HAP-1 (cell line): Measurements from ENCODE around the gene CDH13.

Source experiments
- DNase-seq, 2 experiments: peaks; one replicate each; pipeline ENCODE4 v3.0.0-alpha.2; 2016 to 2020; ENCODE audit warnings: low spot score in 2 of 2
- H3K27me3 ChIP-seq: fragments of 250-450 bp; sonication (Bioruptor Pico); 2 replicates; pipeline ENCODE4 v1.5.1; 2020; ENCODE audit warnings: low read depth, mild to moderate bottlenecking, moderate library complexity
- H3K36me3 ChIP-seq: fragments of 250-450 bp; sonication (Bioruptor Pico); replicated peaks from 2 replicates; pipeline ENCODE4 v1.5.1; 2020; ENCODE audit warnings: mild to moderate bottlenecking
- H3K4me1 ChIP-seq: fragments of 250-450 bp; sonication (Bioruptor Pico); 2 replicates; pipeline ENCODE4 v1.5.1; 2020; ENCODE audit warnings: mild to moderate bottlenecking
- H3K4me3 ChIP-seq: fragments of 250-450 bp; sonication (Bioruptor Pico); 2 replicates; pipeline ENCODE4 v1.5.1; 2020; ENCODE audit warnings: mild to moderate bottlenecking, moderate library complexity
- H3K9me3 ChIP-seq: fragments of 250-450 bp; sonication (Bioruptor Pico); 2 replicates; pipeline ENCODE4 v1.5.1; 2020; ENCODE audit warnings: mild to moderate bottlenecking, moderate library complexity
- in situ Hi-C: fragments of 300-500 bp; cut with MboI; formaldehyde crosslinking; loops from 3 replicates; pipeline ENCODE4 v1.14.3; 2020; ENCODE audit warnings: low sequenced_read_pairs, inconsistent platforms, mixed read lengths

Gene CDH13

DNA sequence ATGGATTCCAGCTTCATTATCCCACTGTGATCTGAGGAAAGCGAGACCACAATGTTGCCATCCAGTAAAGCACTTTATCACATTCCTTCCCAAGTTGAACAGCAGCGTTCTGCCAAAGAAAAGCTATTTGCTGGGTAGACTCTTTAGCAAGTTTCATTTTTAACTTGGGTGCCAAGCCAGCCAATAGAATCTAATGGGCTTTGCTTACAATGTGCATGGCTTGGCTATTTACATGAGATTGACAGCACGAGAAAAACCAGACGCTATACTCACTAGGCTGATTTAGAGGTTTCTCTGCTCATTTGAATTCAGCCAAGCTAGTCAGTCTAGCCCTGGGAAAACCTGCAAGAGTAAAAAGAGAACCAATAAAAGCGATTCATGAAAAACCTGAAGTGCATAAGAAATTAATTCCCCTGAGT is 108.9 kb downstream of the CDH13 start:
- Histone ChIP-seq H3K36me3 (no peaks in the 10 kb centered on the region), H3K9me3 (no peaks in the 10 kb centered on the region), H3K27me3 (no peaks in the 10 kb centered on the region), H3K4me3 (no peak overlapping the region), H3K4me1 (no peaks in the 10 kb centered on the region)
- DNase-seq = no peak
- in situ Hi-C loops = no loop called here

DNA sequence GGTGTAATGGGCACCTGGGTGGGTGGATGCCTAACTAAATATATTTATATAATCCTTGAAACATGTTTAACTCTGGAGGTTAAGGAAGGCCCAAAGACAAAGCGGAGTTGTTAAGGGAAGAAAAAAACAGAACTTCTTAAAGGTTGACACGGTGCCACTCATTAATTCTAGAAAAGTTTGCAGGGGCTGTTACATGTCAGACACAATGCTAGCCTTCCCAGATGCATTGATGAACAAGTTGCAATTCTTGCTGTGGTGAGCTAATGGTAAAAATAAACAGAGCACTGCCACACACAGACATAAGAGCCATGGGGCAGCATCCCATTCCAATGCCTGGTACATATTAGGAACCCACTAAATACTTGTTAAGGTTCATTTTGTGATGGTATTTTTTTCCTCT is 109.5 kb downstream of the CDH13 start:
- no peaks in the 10 kb centered on the region for H3K36me3 ChIP-seq
- H3K27me3 ChIP-seq = no peaks in the 10 kb centered on the region
- DNase-seq = no peak
- H3K9me3 ChIP-seq = no peaks in the 10 kb centered on the region
- H3K4me3 ChIP-seq = no peak overlapping the region
- H3K4me1 ChIP-seq = no peaks in the 10 kb centered on the region
- in situ Hi-C loops = no loop called here

DNA sequence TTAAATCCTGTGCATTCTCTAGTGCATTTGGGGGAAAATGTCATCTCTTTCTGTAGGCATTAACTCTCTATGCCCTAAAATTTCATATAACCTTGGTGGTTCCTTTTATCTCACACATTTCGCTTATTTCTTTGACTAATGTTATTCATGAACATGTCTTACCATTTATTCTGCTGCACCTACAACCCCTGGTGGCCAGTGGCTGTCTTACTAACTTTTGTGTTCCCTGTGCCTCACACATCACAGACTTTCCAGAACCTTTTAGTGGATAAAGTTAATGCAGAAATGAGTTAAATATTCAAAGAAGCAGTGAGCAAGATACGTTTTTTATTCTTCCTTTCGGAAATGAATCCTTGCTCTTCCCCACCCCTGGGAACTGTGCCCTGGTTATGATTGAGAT is 111.9 kb downstream of the CDH13 start:
- no peak for DNase-seq
- no peak overlapping the region for H3K4me3 ChIP-seq
- H3K27me3 ChIP-seq = no peaks in the 10 kb centered on the region
- in situ Hi-C loops = no loop called here
- no peaks in the 10 kb centered on the region for H3K4me1 ChIP-seq
- H3K36me3 ChIP-seq = no peaks in the 10 kb centered on the region
- H3K9me3 ChIP-seq = no peaks in the 10 kb centered on the region

DNA sequence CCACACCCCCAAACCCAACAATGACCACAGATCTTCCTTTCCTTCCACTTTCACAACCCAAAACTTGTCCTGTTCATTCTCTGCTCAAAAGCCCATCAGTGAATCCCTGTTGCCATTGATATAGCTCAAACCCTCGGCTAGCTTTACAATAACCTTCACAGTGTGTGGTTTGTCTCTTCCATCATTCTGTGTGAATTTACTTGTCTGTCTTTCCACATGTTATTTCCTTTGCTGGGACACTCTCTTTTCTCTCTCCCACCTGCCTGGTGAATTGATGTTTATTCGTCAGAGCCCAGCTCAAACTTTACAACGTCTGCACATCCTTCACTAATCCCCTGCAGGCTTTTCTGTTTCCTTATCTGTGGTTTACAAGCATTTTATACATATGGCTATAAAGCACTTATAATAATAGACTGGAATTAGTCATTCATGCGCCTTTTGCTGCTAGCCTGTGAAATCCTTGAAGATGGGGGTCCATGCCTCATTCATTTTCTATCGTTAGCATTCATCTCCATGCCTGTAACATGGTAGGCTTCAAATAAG is 114.4 kb downstream of the CDH13 start:
- in situ Hi-C loops = no loop called here
- Histone ChIP-seq H3K27me3 (no peaks in the 10 kb centered on the region), H3K36me3 (no peaks in the 10 kb centered on the region), H3K9me3 (no peaks in the 10 kb centered on the region), H3K4me3 (no peak overlapping the region), H3K4me1 (no peaks in the 10 kb centered on the region)
- DNase-seq = peak in 1 of 2 experiments; percentile 3

DNA sequence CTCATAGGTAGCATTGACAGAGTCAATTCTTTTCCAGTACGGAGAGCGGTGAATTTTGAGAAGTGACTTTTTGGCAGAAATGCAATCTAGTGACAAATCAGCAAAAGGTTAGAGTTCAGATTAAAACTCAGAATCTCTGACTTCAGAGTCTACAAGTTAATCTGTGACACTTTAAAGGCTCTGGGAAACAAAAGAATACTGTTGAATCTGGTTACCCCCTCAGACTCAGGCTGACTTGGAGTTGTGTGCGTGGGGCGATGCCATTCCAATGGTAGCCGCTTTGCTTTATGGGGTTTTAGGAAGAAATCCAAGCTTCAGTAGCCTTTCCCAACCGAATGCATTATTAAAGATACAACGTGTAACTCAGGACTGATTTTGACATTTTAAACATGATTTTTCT is 118.2 kb downstream of the CDH13 start:
- H3K4me3 ChIP-seq = no peak overlapping the region
- H3K4me1 ChIP-seq = no peaks in the 10 kb centered on the region
- no peaks in the 10 kb centered on the region for H3K27me3 ChIP-seq
- in situ Hi-C loops = no loop called here
- no peaks in the 10 kb centered on the region for H3K36me3 ChIP-seq
- DNase-seq = no peak
- no peaks in the 10 kb centered on the region for H3K9me3 ChIP-seq

DNA sequence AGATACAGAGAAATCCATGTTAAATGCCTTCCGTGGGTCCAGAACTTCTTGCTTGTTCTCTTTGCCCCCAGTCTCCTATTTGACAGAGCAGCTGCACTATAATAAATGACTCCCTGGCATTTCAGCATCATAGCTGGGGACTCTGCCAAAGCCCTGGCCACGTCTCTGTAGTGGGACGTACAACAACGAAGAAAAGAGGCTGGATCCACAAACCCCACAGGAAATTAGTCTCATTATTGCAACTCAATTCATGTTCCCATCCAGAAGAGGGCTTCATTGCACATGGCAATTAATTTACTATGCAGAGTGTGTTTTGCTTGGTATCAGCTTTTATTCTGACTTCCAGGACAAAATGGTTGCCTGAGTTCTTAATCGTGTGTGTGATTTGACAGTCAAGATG is 121.3 kb downstream of the CDH13 start:
- Histone ChIP-seq H3K36me3 (no peaks in the 10 kb centered on the region), H3K9me3 (no peaks in the 10 kb centered on the region), H3K4me1 (no peaks in the 10 kb centered on the region), H3K27me3 (no peaks in the 10 kb centered on the region), H3K4me3 (no peak overlapping the region)
- DNase-seq = no peak
- in situ Hi-C loops = no loop called here

DNA sequence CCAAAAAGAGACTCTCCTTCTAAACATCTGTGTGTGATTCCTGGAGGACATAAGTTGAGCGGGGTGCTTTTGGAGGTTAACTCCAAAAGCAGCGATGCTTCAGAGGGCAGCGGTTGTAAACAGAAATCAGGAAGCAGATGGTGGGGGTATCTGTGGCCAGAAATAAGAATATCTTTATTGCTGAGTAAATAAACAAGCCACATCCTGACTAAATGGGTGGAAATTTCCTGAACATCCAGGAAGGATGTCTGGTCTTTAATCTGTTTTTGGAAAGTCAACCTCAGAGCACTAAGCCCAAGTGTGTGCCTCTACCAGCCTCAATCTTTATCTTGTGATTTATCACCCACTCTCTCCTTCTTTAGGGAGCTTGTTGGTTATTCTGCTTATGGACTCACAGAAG is 123.3 kb downstream of the CDH13 start:
- Histone ChIP-seq H3K36me3 (no peaks in the 10 kb centered on the region), H3K4me3 (no peak overlapping the region), H3K9me3 (no peaks in the 10 kb centered on the region), H3K4me1 (no peaks in the 10 kb centered on the region), H3K27me3 (no peaks in the 10 kb centered on the region)
- no peak for DNase-seq
- in situ Hi-C loops = no loop called here

DNA sequence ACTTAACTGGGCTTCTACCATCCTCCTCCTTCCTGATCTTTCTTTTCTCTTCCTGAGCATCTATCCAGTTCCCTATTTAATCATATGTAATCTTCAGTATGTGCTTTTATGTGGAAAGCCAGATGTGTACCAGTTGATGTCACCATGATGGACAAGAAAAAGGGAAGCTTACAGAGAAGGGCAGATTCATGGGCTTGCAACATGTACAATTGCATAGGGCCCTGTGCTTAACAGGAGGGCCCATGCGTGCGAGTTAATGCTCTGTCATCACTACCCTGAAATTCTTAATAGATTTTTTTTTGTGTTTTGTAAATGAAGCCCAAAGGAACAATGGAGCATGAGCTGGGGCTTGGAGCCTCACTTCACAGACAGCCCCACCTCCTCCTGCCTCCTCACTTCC is 124.3 kb downstream of the CDH13 start:
- H3K36me3 ChIP-seq = no peaks in the 10 kb centered on the region
- in situ Hi-C loops = no loop called here

DNA sequence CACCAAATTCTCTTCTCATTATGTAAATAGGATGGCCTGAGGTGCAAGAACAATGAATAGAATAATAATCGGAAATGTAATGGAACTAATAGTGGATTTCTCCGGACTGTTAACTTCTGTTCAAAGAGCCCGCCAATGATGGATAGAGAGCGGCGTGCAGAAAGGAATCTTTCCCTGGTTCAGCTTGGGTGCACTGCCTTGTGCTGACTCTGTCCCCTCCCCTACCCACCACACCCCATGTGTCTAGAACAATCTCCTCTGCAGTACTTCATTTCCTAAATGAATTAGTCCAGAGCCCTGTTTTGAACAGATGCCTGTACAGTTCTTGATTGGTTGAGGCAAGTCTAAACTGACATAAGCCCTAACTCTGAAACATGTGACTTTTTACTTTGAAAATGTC is 125.4 kb downstream of the CDH13 start:
- no peak for DNase-seq
- Histone ChIP-seq H3K4me1 (no peaks in the 10 kb centered on the region), H3K36me3 (no peaks in the 10 kb centered on the region), H3K4me3 (no peak overlapping the region), H3K27me3 (no peaks in the 10 kb centered on the region), H3K9me3 (no peaks in the 10 kb centered on the region)
- in situ Hi-C loops = no loop called here

More for the DNA sequence above, 124.3 kb downstream of the CDH13 start:
- no peaks in the 10 kb centered on the region for H3K9me3 ChIP-seq
- H3K4me1 ChIP-seq = no peaks in the 10 kb centered on the region
- H3K4me3 ChIP-seq = no peak overlapping the region
- H3K27me3 ChIP-seq = no peaks in the 10 kb centered on the region
- DNase-seq = no peak

DNA sequence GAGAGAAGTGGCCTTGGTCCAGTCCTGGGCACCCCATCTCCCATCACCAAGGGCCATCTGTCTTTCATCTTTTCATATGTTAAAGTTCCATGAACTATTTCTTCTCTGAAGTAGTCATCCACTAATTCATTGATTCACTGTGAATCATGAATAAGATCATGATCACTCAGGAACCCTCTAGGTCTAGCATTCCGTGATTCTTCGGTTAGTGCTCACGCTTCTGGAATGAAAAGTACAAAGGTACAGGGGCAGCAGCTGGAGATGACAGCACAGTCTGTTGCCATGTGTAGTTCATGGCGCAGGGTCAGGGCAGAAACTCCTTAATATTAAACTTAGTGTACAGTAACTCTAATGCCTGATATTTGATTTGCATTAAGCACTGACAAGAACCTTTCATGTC is 127.1 kb downstream of the CDH13 start:
- no peaks in the 10 kb centered on the region for H3K36me3 ChIP-seq
- no peaks in the 10 kb centered on the region for H3K9me3 ChIP-seq
- H3K4me3 ChIP-seq = no peak overlapping the region
- no peak for DNase-seq
- H3K4me1 ChIP-seq = no peaks in the 10 kb centered on the region
- no peaks in the 10 kb centered on the region for H3K27me3 ChIP-seq
- in situ Hi-C loops = no loop called here

DNA sequence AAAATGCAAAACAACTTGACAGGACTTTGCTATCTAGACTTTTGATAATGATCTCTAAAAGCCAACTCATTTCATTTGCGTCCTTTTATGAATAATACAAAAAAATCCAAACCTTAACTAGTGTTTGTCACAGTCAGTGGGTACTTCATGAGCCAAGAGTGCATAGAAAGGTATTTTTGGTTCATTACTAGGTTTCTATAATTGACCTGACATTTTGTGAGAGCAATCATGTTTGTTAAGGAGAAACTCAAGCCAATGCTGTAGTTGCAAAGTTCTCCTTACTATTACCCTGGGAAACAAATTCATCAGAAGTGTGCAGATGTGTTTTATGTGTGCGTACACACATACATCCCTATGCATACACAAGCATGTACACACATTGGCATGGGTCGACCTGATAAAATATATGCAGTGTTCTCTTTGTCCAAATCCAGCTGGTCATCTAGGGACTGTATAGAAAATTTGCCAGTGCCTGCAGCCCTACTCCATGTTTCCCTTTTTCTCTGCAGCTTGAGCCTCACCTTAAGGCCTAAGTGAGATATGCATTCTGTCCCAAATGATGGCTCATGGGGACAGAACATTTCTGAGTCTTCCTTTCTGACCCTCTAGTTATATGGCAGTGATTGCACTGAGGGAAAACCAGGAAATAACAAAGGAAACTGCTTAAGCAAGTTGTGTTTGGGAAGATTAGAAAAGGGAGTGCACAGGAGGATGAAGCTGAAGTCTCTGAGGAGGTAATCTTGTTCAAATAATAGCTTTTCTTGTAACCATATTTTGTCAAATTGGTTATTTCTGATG is 128.1 kb downstream of the CDH13 start:
- no peak overlapping the region for H3K4me3 ChIP-seq
- H3K4me1 ChIP-seq = no peaks in the 10 kb centered on the region
- H3K9me3 ChIP-seq = no peaks in the 10 kb centered on the region
- no peak for DNase-seq
- H3K27me3 ChIP-seq = no peaks in the 10 kb centered on the region
- H3K36me3 ChIP-seq = no peaks in the 10 kb centered on the region
- in situ Hi-C loops = no loop called here

DNA sequence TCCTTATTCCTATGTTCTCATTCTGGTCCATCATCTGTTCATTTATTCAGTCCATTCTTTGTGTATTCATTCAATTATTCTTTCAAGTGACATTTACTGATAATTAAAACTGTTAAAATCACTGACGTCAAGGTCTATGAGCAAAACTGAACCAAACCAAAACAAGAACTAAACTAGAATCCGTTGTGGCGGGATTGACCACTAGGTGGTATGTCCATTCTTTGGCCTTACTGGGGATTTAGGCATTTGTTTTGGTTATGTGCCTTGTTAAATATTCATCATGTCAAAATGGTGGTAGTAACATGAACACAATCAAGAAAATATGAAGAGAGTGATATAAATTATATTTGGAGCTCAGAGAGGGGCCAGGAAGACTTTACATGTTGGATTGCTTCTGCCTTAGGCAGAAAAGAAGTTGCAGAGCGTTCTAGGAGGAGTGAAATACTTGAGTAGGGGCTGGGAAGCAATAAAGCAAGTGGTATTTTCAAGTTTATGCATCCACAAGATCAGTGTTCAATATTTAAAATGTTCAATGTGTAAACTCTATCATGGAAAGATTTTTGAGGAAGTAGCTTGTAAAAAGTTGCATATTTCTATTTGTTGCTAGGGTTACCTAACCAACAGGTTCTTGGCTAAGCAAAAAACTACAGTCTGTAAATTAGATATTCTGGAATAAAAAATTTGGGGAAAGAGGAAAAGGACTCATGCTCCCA is 129.0 kb downstream of the CDH13 start:
- H3K27me3 ChIP-seq = no peaks in the 10 kb centered on the region
- no peaks in the 10 kb centered on the region for H3K4me1 ChIP-seq
- in situ Hi-C loops = no loop called here
- no peak overlapping the region for H3K4me3 ChIP-seq
- no peaks in the 10 kb centered on the region for H3K36me3 ChIP-seq
- no peak for DNase-seq
- no peaks in the 10 kb centered on the region for H3K9me3 ChIP-seq

DNA sequence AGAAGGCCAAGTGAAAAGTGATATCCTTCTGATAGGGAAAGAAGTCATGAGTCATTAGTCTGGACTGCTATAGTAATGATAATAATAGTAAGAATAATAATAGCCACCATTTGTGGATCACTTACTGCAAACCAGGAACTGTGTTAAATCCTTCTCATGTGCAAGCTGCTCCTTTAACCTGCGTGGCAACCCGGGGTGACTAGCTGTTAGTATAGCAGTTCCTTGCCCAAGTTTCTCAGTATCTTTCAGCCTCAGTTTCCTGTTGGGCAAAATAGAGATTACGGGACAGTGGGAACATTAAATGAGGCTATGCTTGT is 129.5 kb downstream of the CDH13 start:
- no peak for DNase-seq
- in situ Hi-C loops = no loop called here
- Histone ChIP-seq H3K27me3 (no peaks in the 10 kb centered on the region), H3K4me3 (no peak overlapping the region), H3K9me3 (no peaks in the 10 kb centered on the region), H3K36me3 (no peaks in the 10 kb centered on the region), H3K4me1 (no peaks in the 10 kb centered on the region)

DNA sequence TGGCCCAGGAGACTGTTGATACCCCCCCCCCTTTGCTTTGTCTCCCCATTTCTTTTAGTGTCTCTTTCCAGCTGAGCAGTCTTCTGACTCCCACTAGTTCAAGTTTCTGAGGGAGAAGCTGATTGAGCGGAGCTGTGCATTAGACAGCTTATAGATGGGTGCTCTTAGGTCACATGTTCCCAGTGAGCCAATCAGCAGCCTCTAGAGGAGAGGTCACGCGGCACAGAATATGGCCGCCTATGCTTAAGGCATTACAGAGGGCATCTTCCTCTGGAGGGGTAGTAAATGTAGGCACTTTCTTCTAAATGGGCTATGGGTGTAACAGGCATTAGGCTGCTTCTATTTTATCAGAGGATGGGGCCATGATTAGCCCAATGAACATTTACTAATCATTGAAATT is 131.6 kb downstream of the CDH13 start:
- no peak for DNase-seq
- in situ Hi-C loops = no loop called here
- no peak overlapping the region for H3K4me3 ChIP-seq

More for the DNA sequence above, 131.6 kb downstream of the CDH13 start:
- Histone ChIP-seq H3K9me3 (no peaks in the 10 kb centered on the region), H3K36me3 (no peaks in the 10 kb centered on the region), H3K27me3 (no peaks in the 10 kb centered on the region), H3K4me1 (no peaks in the 10 kb centered on the region)
